HEK293 (cell line): ENCODE data around the gene RAET1L.

ENCODE experiments used
- AEBP2 ChIP-seq: fragments of 450-650 bp; formaldehyde crosslinking; IDR thresholded peaks from 2 replicates; pipeline ENCODE4 v1.5.1; 2016; ENCODE audit warnings: missing biosample characterization, missing genetic modification characterization, borderline replicate concordance
- GLIS1 ChIP-seq: fragments of 450-650 bp; formaldehyde crosslinking; IDR thresholded peaks from 2 replicates; pipeline ENCODE4 v1.5.1; 2016; ENCODE audit warnings: missing biosample characterization, missing genetic modification characterization
- ZBTB17 ChIP-seq: fragments of 450-650 bp; formaldehyde crosslinking; IDR thresholded peaks from 2 replicates; pipeline ENCODE4 v1.5.1; 2016; ENCODE audit warnings: missing biosample characterization, missing genetic modification characterization
- ZBTB7A ChIP-seq: fragments of 450-650 bp; formaldehyde crosslinking; IDR thresholded peaks from 2 replicates; pipeline ENCODE4 v1.5.1; 2016; ENCODE audit warnings: low read depth, missing biosample characterization, missing genetic modification characterization
- ZNF266 ChIP-seq: fragments of 450-650 bp; formaldehyde crosslinking; IDR thresholded peaks from 2 replicates; pipeline ENCODE4 v1.5.1; 2016; ENCODE audit warnings: missing biosample characterization, missing genetic modification characterization, low read depth
- ZNF302 ChIP-seq: fragments of 450-650 bp; formaldehyde crosslinking; IDR thresholded peaks from 2 replicates; pipeline ENCODE4 v1.5.1; 2016; ENCODE audit warnings: missing biosample characterization, missing genetic modification characterization, low read depth
- ZNF501 ChIP-seq: fragments of 450-650 bp; formaldehyde crosslinking; IDR thresholded peaks from 2 replicates; pipeline ENCODE4 v1.5.1; 2016; ENCODE audit warnings: missing biosample characterization, missing genetic modification characterization
- ZXDB ChIP-seq: fragments of 450-650 bp; formaldehyde crosslinking; IDR thresholded peaks from 2 replicates; pipeline ENCODE4 v1.5.1; 2016; ENCODE audit warnings: missing biosample characterization, missing genetic modification characterization

GRCh38 chr6:150043501-150044412, 18.4 kb upstream of the RAET1L start:
- TF ChIP-seq GLIS1 (tag by site-specific recombination) (no peak), ZNF501 (tag by site-specific recombination) (no peak), ZNF302 (no peak), ZXDB (no peak), AEBP2 (tag by site-specific recombination) (no peak), ZBTB17 (tag by site-specific recombination) (no peak), ZBTB7A (tag by site-specific recombination) (no peak), ZNF266 (no peak)
